HG02885 (cell line): ENCODE data around the gene TMEM120B.

Experiments
- ATAC-seq: cut with Tn5 transposase; IDR thresholded peaks from one replicate; pipeline ENCODE4 v1.9.1; 2021; ENCODE audit warnings: mild to moderate bottlenecking; ENCODE audit not compliant: unreplicated experiment, poor library complexity

Gene TMEM120B

GRCh38 chr12:121828306-121828705 is 115.8 kb downstream of the TMEM120B start:
- no peak for ATAC-seq

GRCh38 chr12:121828826-121829225 is 116.3 kb downstream of the TMEM120B start:
- no peak for ATAC-seq

GRCh38 chr12:121829250-121829918 is 116.8 kb downstream of the TMEM120B start:
- ATAC-seq, result no peak

GRCh38 chr12:121830134-121830533 is 117.6 kb downstream of the TMEM120B start:
- ATAC-seq, result no peak

GRCh38 chr12:121830588-121831265 is 118.2 kb downstream of the TMEM120B start:
- ATAC-seq, result no peak
